ENCODE results near the gene IGF1R.
A peak's percentile ranks its signal among the peaks of the same experiment; 100 is the strongest.

DNA sequence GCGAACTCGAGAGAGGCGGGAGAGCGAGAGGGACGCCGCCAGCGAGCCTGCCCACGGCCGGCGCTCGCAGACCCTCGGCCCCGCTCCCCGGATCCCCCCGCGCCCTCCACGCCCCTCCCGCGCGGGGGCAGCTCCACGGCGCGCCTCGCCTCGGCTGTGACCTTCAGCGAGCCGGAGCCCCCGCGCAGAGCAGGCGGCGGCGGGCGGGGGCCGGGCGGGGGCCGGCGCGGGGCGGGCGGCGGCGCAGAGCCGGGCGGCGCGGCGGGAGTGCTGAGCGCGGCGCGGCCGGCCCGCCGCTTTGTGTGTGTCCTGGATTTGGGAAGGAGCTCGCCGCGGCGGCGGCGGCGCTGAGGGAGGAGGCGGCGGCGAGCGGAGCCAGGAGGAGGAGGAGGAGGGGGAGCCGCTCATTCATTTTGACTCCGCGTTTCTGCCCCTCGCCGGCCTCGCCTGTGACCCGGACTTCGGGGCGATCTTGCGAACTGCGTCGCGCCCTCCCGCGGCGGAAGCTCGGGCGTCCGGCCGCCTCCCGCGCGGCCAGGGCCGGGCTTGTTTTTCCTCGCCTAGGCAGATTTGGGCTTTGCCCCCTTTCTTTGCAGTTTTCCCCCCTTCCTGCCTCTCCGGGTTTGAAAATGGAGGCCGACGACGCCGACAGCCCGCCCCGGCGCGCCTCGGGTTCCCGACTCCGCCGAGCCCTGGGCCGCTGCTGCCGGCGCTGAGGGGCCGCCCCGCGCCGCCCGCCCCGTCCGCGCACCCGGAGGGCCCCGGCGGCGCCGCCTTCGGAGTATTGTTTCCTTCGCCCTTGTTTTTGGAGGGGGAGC is 524 bp downstream of the IGF1R start:
- TF ChIP-seq, protein P1, sequence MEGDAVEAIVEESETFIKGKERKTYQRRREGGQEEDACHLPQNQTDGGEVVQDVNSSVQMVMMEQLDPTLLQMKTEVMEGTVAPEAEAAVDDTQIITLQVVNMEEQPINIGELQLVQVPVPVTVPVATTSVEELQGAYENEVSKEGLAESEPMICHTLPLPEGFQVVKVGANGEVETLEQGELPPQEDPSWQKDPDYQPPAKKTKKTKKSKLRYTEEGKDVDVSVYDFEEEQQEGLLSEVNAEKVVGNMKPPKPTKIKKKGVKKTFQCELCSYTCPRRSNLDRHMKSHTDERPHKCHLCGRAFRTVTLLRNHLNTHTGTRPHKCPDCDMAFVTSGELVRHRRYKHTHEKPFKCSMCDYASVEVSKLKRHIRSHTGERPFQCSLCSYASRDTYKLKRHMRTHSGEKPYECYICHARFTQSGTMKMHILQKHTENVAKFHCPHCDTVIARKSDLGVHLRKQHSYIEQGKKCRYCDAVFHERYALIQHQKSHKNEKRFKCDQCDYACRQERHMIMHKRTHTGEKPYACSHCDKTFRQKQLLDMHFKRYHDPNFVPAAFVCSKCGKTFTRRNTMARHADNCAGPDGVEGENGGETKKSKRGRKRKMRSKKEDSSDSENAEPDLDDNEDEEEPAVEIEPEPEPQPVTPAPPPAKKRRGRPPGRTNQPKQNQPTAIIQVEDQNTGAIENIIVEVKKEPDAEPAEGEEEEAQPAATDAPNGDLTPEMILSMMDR (IDR thresholded peaks at IDR 0.05; ENCODE audit: insufficient read depth, low read length): no peak
- no peak for TF ChIP-seq POLR2AphosphoS5 (IDR thresholded peaks at IDR 0.05; ENCODE audit: low read depth)
- peak; percentile 9 for TF ChIP-seq REST (IDR thresholded peaks at IDR 0.05; ENCODE audit: insufficient replicate concordance, low read depth)
- no peak for TF ChIP-seq GABPA (IDR thresholded peaks at IDR 0.05; ENCODE audit: low read depth)
